SIG-M5 treated with dmso at 0.1 percent for 504 hours (cell line): ENCODE measurements around the gene SEMA3A.
"Not testable (repeated sequence)": the region's sequence is repeated elsewhere in the genome, so short reads cannot be mapped to it uniquely, and the experiment has no call there.

Experiments used
- DNase-seq: peaks from one replicate; lab custom pipeline; 2025; ENCODE audit not compliant: unreplicated experiment; lab: John Stamatoyannopoulos, UW

The SEMA3A gene

GRCh38 chr7:84157171-84157570, 37.4 kb downstream of the SEMA3A start:
- no peak for DNase-seq

DNA sequence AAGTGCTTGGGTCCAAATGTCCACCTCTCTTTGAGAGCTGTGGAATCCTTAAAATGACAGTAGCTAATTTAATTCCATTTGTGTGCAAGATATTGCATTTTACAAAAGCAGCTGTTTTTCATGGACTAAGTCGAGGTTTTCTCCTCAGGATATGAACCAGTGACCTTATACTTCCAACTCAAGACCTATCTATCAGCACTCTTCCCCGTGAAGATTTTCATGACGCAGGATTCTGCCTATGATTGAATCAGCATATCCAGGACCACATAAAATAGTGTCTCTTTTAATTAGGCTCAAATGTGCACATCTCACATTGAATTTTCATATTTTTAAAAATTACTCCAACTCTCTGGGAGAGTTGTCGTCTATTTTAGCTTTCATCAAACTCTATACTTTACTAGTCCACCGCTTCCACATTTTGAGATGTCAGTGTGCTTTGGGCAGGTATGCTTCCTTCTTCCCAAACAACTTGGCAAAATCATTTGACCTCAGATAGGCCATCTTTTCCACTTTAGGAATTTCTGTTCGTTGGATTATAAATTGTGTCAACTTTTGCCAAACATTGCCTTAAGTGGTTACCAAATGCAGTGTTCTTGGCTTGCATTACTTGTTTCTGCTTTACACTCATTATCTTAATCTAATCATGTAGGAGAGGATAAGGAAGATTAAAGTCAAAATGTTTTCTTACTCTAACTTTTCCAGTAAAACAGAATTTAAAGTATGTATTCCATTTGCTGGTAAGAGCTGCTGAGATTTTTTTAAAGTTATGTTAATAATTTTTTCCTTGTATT, 39.4 kb downstream of the SEMA3A start:
- no peak for DNase-seq

GRCh38 chr7:84152995-84153394, 41.6 kb downstream of the SEMA3A start:
- no peak for DNase-seq

- DNase-seq: not testable (repeated sequence)
Observed at GRCh38 chr7:84150370-84150769, 44.2 kb downstream of the SEMA3A start.

DNA sequence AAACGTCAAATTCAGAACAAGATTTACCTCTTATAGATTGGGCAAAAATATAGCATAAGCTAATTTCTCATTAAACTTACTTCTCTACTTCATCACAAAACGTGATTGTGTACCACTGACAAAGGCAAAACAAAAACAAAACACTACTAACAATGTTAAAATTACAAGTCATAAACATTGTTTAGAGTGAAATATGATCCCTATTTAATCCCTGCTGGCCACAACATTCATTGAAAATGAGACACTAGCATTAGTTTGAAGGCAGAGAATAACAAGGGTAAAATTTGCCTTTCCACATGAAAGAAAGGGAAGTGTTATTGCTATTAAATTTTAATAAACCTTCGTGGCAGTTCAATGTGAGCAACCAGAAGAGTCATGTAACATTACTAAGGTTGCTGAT, 45.0 kb downstream of the SEMA3A start:
- no peak for DNase-seq

GRCh38 chr7:84145892-84146291, 48.7 kb downstream of the SEMA3A start:
- DNase-seq: no peak

GRCh38 chr7:84144935-84145334, 49.7 kb downstream of the SEMA3A start:
- DNase-seq: no peak

DNA sequence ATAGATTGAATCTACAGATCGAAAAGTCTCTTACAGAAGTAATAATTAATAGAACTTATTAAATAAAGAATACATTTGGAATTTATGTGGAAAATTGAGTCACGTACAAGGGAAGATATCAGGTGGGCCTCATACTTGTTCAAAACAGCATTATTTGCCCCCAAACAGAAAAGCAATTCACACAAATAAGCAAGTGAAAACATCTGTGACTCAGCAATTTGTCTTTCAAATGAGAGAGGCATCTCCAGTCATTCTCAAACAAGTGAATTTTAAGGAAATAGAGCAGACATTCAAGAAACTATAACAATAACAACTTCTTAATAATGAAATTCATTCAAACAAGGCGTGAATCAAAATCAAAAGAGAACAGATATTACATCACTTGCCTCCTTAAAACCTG, 50.1 kb downstream of the SEMA3A start:
- DNase-seq: no peak

DNA sequence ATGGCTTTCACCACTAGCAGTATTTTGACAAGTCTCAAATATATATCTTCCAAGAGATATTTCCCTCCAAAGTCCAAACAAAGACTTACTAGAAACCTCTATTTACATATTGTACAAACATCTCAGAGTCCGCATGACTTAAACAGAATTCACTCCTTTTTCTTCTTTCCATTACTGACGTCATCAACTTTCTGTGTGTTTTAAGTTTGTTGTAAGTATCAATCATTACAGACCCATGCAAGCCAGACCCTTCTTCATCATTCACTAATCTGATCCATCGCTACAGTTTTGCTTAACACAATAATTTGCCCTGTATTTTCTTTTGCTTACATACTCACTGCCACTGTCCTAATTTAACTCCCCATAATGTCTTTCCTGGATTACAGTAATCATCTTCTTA, 51.9 kb downstream of the SEMA3A start:
- no peak for DNase-seq

GRCh38 chr7:84139986-84140729, 54.4 kb downstream of the SEMA3A start:
- no peak for DNase-seq

- DNase-seq: no peak
Observed at GRCh38 chr7:84138411-84138810, 56.2 kb downstream of the SEMA3A start.

DNA sequence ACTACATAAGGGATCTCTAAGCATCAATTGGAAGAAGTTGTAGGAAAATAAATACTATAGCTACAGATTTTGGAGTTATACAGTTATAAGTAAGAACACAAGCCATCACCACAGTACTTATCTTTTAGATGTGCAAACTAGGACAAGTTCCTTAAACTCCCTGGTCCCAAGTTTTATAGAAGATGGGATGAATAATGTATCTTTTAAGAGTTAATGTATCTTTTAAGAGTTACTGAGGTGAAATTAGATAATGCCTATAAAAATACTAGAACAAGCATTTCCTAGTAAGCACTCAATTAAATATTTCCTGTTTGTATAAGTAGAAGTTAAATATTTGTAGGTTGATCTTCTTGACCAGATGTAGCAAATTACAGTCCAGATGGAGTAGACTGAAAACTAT, 56.8 kb downstream of the SEMA3A start:
- no peak for DNase-seq

DNA sequence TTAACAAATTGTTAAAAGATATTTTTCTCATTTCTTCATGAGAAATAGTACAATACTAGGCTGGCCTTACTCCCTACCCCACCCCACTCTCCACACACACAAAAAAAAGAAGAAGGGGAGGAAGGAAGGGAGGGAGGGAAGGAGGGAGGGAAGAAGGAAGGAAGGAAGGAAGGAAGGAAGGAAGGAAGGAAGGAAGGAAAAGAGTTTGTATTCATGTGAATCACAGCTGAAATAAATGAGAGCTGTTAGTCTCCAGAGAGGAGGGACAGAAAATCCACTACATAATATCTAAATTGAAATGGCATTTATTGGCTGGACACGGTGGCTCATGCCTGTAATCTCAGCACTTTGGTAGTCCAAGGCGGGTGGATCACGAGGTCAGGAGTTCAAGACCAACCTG, 57.8 kb downstream of the SEMA3A start:
- no peak for DNase-seq

GRCh38 chr7:84136336-84136735, 58.3 kb downstream of the SEMA3A start:
- no peak for DNase-seq

DNA sequence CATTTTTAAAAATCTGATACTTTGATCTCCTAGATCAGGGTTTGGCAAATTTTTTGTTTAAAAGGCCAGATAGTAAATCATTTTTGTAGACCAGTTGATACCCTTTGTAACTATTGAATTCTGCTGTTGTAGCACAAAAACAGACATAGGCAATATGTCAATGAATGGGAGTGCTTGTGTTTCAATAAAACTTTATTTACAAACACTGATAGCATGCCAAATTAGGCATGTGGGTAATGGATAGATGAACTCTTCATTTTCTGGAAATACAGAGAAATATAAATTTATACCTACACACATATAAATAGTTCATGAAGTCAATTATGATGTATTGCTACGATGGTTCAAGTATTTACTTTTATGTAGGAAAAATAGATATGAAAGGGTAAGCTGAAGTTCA, 60.4 kb downstream of the SEMA3A start:
- no peak for DNase-seq

DNA sequence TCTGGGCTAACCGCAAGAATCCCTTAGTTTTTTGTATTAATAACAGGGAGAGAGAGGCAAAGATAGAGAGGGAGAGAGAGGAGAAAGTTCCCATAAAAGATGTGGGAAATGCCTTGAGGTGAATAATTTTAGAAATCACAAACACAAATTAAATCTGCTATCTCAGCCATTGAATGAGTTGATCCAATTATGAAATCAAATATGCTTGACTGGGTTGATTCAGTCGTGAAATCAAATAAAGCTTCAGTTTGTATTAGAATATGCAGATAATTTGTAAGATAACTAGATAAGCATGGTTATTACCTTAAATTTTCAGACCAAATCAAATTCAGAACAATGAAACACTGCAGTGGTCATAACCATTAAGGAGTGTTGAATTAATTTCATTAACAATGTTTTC, 68.9 kb downstream of the SEMA3A start:
- no peak for DNase-seq

DNA sequence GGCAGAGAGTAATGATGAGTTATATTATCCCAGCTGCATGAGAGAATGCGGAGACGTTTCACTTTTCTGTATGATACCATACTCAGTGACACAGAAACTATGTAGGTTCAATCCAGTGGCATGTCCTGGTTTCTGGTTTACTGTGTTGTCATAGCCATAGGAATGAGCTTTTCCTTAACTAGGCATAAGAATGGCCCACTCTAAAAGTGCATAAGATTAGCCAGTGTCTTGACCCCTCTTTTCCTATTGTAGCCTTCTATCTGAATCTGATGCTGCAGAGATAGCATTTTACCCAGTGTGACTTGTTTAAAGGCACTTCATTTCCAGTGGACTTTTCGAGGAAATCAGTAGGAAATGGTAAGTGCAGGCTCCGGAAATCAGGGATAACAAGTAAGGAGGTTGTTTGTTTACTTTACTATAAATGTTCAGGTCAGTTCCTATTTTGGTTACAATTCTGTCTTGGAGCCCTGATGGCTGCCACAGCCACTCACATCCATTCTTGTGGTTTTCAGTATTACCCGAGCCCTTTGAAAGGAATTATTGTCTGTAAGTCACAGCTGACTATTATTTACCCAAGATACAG, 70.5 kb downstream of the SEMA3A start:
- DNase-seq: no peak

DNA sequence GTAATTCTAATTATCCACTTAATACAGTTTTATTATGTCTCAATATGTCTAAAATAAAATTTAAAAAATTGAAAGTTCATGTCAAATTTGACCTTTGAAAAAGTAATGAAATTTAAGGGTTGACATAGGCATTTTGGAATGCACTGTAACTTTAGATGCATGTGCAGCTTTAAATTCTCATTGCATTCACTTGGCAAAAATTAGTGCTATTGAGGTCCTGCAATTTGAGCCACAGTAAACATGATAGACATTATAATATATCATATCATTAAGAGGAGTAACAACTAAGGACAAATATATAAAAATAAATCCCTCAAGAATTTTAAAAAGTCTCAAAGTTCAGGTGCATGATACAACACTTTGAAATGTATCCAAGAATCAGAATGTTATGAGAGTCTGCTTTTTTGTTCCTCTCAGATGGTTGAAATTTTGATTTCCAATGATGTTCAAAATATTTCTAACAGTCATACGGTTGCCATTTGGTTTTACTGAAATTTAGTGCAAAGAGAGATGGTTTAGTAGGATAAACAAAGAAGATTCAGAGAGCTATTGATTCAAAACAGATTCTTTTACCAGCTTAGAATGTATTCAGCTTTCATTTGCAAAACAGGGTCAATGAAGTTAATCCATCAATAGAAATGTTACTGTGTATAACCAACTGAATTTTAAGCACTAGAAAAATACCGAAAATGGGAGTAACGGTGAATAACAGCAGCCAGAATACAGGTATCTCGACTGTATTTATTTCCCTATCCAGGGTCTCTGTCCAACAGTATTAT, 71.8 kb downstream of the SEMA3A start:
- no peak for DNase-seq

GRCh38 chr7:84117304-84117703, 77.3 kb downstream of the SEMA3A start:
- DNase-seq: no peak

GRCh38 chr7:84113906-84114850, 80.4 kb downstream of the SEMA3A start:
- no peak for DNase-seq
